Stimulated activated CD8-positive, alpha-beta memory T cell treated with anti-CD3 and anti-CD28 coated beads, Interleukin-7, amount 100 ng/mL, for 4 hours (primary cell): ENCODE measurements around the gene MAPK8.

Experiments used
- DNase-seq, 2 donors: peaks; one replicate each; pipeline ENCODE4 v3.0.0-alpha.2; 2020; ENCODE audit warnings: low read depth in 2 of 2

Gene MAPK8

GRCh38 chr10:48477141-48477540 is 170.7 kb downstream of the MAPK8 start:
- DNase-seq = no peak

- no peak for DNase-seq
Observed at GRCh38 chr10:48477616-48478015, 171.1 kb downstream of the MAPK8 start.

GRCh38 chr10:48478469-48478868 is 172.0 kb downstream of the MAPK8 start:
- DNase-seq = no peak

- DNase-seq = no peak
Observed at GRCh38 chr10:48478980-48479811, 172.7 kb downstream of the MAPK8 start.

GRCh38 chr10:48480397-48481374 is 174.2 kb downstream of the MAPK8 start:
- DNase-seq = no peak

- no peak for DNase-seq
Observed at GRCh38 chr10:48481385-48481784, 174.9 kb downstream of the MAPK8 start.

GRCh38 chr10:48482207-48482606 is 175.7 kb downstream of the MAPK8 start:
- no peak for DNase-seq

- DNase-seq = no peak
Observed at GRCh38 chr10:48484911-48485310, 178.4 kb downstream of the MAPK8 start.

- no peak for DNase-seq
Observed at GRCh38 chr10:48485711-48486110, 179.2 kb downstream of the MAPK8 start.

- no peak for DNase-seq
Observed at GRCh38 chr10:48487244-48487643, 180.8 kb downstream of the MAPK8 start.
